ENCODE measurements around the gene IL18.

The IL18 gene

GRCh38 chr11:112156153-112156955 is 7.5 kb downstream of the IL18 start:
- Histone ChIP-seq H2BK120ac (ENCODE audit: insufficient read depth, low read length, poor library complexity) (no peak overlapping the region), H3K4me1 (ENCODE audit: control insufficient read depth in 1 of 2, insufficient read depth in 2 of 2, low read length in 2 of 2) (no peaks in the 10 kb centered on the region), H3K9ac (ENCODE audit: low read length) (no peak overlapping the region), H3K4me3 (ENCODE audit: low read depth, low read length) (no peak overlapping the region), H4K8ac (ENCODE audit: low read depth, low read length) (no peak overlapping the region), H3K79me1 (ENCODE audit: low read length) (no peaks in the 10 kb centered on the region), H3K14ac (ENCODE audit: low read length) (no peak overlapping the region), H3K27me3 (ENCODE audit: insufficient read depth, low read length) (no peaks in the 10 kb centered on the region), H4K91ac (ENCODE audit: low read depth, low read length) (no peak overlapping the region), H3K18ac (ENCODE audit: low read length) (no peak overlapping the region), H3K36me3 (ENCODE audit: control insufficient read depth in 1 of 2, insufficient read depth in 2 of 2, low read length in 2 of 2) (no peaks in the 10 kb centered on the region), H3K23ac (ENCODE audit: low read length) (no peak overlapping the region), H3K79me2 (ENCODE audit: control insufficient read depth, insufficient read depth, low read length, poor library complexity) (no peaks in the 10 kb centered on the region), H2BK5ac (ENCODE audit: low read depth, low read length, poor library complexity) (no peak overlapping the region), H3K9me3 (ENCODE audit: insufficient read depth, low read depth, low read length) (no peaks in the 10 kb centered on the region), H2AK5ac (ENCODE audit: low read length) (no peak overlapping the region), H2AFZ (ENCODE audit: insufficient read depth, low read length, poor library complexity) (no peak overlapping the region), H2BK12ac (ENCODE audit: low read length) (no peak overlapping the region), H3K4ac (ENCODE audit: low read depth, low read length) (no peak overlapping the region), H3K27ac (ENCODE audit: low read depth, low read length) (no peak overlapping the region), H3K4me2 (ENCODE audit: low read length) (no peak overlapping the region), H4K12ac (ENCODE audit: low read depth, low read length) (no peak overlapping the region)
- DNase-seq: no peak
- no CpG with 5 or more reads among the region's 5 CpGs for WGBS (ENCODE audit: extremely low coverage, insufficient coverage, insufficient read length)

DNA sequence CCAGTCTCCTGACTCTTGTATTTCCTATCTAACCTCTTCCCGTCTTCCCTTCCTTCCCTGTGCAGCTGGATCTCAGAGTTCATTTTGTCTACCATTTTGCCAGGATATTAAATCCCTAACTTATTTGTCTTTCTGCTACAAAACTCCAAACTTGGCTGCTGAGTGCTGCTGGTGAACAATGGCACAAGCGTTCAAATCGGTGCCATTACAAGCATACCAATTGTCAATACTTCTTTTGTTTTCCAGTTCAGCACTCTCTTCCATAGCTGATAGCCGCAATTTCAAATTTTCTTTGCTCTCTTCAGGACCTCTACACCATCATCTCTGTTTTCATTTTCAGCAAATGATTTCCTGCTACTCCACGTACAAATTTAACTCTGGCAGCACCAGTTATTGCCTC is 13.4 kb downstream of the IL18 start:
- no peak overlapping the region for H3K4me2 ChIP-seq (ENCODE audit: low read length)
- no peak overlapping the region for H3K14ac ChIP-seq (ENCODE audit: low read length)
- H3K4me1 ChIP-seq (ENCODE audit: control insufficient read depth in 1 of 2, insufficient read depth in 2 of 2, low read length in 2 of 2): no peaks in the 10 kb centered on the region
- H3K23ac ChIP-seq (ENCODE audit: low read length): no peak overlapping the region
- H3K4me3 ChIP-seq (ENCODE audit: low read depth, low read length): no peak overlapping the region
- no peaks in the 10 kb centered on the region for H3K36me3 ChIP-seq (ENCODE audit: control insufficient read depth in 1 of 2, insufficient read depth in 2 of 2, low read length in 2 of 2)
- no peak overlapping the region for H2AFZ ChIP-seq (ENCODE audit: insufficient read depth, low read length, poor library complexity)
- DNase-seq: no peak
- H2BK120ac ChIP-seq (ENCODE audit: insufficient read depth, low read length, poor library complexity): no peak overlapping the region
- H3K79me1 ChIP-seq (ENCODE audit: low read length): no peaks in the 10 kb centered on the region
- H2AK5ac ChIP-seq (ENCODE audit: low read length): no peak overlapping the region
- H2BK12ac ChIP-seq (ENCODE audit: low read length): no peak overlapping the region
- no peaks in the 10 kb centered on the region for H3K9me3 ChIP-seq (ENCODE audit: insufficient read depth, low read depth, low read length)
- no peaks in the 10 kb centered on the region for H3K79me2 ChIP-seq (ENCODE audit: control insufficient read depth, insufficient read depth, low read length, poor library complexity)
- H4K12ac ChIP-seq (ENCODE audit: low read depth, low read length): no peak overlapping the region
- no CpG with 5 or more reads among the region's 5 CpGs for WGBS (ENCODE audit: extremely low coverage, insufficient coverage, insufficient read length)
- no peak overlapping the region for H4K8ac ChIP-seq (ENCODE audit: low read depth, low read length)
- H3K18ac ChIP-seq (ENCODE audit: low read length): no peak overlapping the region
- H3K27ac ChIP-seq (ENCODE audit: low read depth, low read length): no peak overlapping the region
- no peak overlapping the region for H3K4ac ChIP-seq (ENCODE audit: low read depth, low read length)
- no peak overlapping the region for H3K9ac ChIP-seq (ENCODE audit: low read length)
- no peaks in the 10 kb centered on the region for H3K27me3 ChIP-seq (ENCODE audit: insufficient read depth, low read length)
- no peak overlapping the region for H2BK5ac ChIP-seq (ENCODE audit: low read depth, low read length, poor library complexity)
- no peak overlapping the region for H4K91ac ChIP-seq (ENCODE audit: low read depth, low read length)

DNA sequence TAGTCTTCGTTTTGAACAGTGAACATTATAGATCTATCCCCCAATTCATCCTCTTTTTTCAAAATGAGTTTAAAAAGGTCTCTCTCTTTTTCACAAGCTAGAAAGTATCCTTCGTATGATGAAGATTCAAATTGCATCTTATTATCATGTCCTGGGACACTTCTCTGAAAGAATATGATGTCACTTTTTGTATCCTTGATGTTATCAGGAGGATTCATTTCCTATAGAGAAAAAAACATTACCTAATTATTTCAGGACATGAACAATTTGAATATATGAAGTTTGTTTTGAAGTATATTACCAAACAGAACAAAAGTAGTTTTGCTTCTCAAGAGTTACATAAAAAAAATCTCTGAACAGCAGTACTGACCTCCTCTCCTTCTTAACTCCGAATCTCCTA is 20.3 kb downstream of the IL18 start:
- no peak overlapping the region for H3K14ac ChIP-seq (ENCODE audit: low read length)
- no peak overlapping the region for H3K27ac ChIP-seq (ENCODE audit: low read depth, low read length)
- WGBS (ENCODE audit: extremely low coverage, insufficient coverage, insufficient read length): no CpG with 5 or more reads among the region's 3 CpGs
- H4K12ac ChIP-seq (ENCODE audit: low read depth, low read length): no peak overlapping the region
- no peaks in the 10 kb centered on the region for H3K36me3 ChIP-seq (ENCODE audit: control insufficient read depth in 1 of 2, insufficient read depth in 2 of 2, low read length in 2 of 2)
- no peaks in the 10 kb centered on the region for H3K9me3 ChIP-seq (ENCODE audit: insufficient read depth, low read depth, low read length)
- H2BK12ac ChIP-seq (ENCODE audit: low read length): no peak overlapping the region
- H3K4me3 ChIP-seq (ENCODE audit: low read depth, low read length): no peak overlapping the region
- H3K4ac ChIP-seq (ENCODE audit: low read depth, low read length): no peak overlapping the region
- no peak overlapping the region for H3K23ac ChIP-seq (ENCODE audit: low read length)
- no peak overlapping the region for H2AFZ ChIP-seq (ENCODE audit: insufficient read depth, low read length, poor library complexity)
- H3K18ac ChIP-seq (ENCODE audit: low read length): no peak overlapping the region
- H2AK5ac ChIP-seq (ENCODE audit: low read length): no peak overlapping the region
- H3K79me2 ChIP-seq (ENCODE audit: control insufficient read depth, insufficient read depth, low read length, poor library complexity): no peaks in the 10 kb centered on the region
- H3K4me1 ChIP-seq (ENCODE audit: control insufficient read depth in 1 of 2, insufficient read depth in 2 of 2, low read length in 2 of 2): no peaks in the 10 kb centered on the region
- no peak overlapping the region for H3K4me2 ChIP-seq (ENCODE audit: low read length)
- H4K8ac ChIP-seq (ENCODE audit: low read depth, low read length): no peak overlapping the region
- no peak overlapping the region for H2BK5ac ChIP-seq (ENCODE audit: low read depth, low read length, poor library complexity)
- no peak for DNase-seq
- H4K91ac ChIP-seq (ENCODE audit: low read depth, low read length): no peak overlapping the region
- H3K9ac ChIP-seq (ENCODE audit: low read length): no peak overlapping the region
- H2BK120ac ChIP-seq (ENCODE audit: insufficient read depth, low read length, poor library complexity): no peak overlapping the region
- H3K27me3 ChIP-seq (ENCODE audit: insufficient read depth, low read length): no peaks in the 10 kb centered on the region
- no peaks in the 10 kb centered on the region for H3K79me1 ChIP-seq (ENCODE audit: low read length)

DNA sequence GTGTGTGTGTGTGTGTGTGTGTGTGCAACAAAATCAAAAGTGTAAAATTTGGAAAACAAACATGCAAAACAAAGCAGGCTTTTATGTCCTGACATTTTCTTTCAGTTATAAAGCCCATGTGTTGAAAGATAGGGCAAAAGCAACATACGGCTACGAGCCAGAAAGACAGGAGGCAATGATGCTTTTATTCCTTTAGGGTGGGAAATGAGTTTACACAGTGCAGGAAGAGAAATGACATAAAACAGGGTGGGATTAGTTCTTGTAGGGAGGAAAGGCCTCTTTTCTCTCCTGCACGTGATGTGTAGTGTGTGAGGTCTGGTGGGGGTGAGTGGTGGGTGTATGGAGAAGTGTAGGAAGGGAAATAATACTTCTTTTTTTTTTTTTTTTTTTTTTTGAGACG is 29.4 kb downstream of the IL18 start:
- no CpG with 5 or more reads among the region's 4 CpGs for WGBS (ENCODE audit: extremely low coverage, insufficient coverage, insufficient read length)
- H3K36me3 ChIP-seq (ENCODE audit: control insufficient read depth in 1 of 2, insufficient read depth in 2 of 2, low read length in 2 of 2): no peaks in the 10 kb centered on the region

More for the DNA sequence above, 29.4 kb downstream of the IL18 start:
- Histone ChIP-seq H3K18ac (ENCODE audit: low read length) (no peak overlapping the region), H4K91ac (ENCODE audit: low read depth, low read length) (no peak overlapping the region), H2BK5ac (ENCODE audit: low read depth, low read length, poor library complexity) (no peak overlapping the region), H3K4me1 (ENCODE audit: control insufficient read depth in 1 of 2, insufficient read depth in 2 of 2, low read length in 2 of 2) (no peaks in the 10 kb centered on the region), H3K4ac (ENCODE audit: low read depth, low read length) (no peak overlapping the region), H2AFZ (ENCODE audit: insufficient read depth, low read length, poor library complexity) (no peak overlapping the region), H3K27me3 (ENCODE audit: insufficient read depth, low read length) (no peaks in the 10 kb centered on the region), H4K8ac (ENCODE audit: low read depth, low read length) (no peak overlapping the region), H4K12ac (ENCODE audit: low read depth, low read length) (no peak overlapping the region), H2AK5ac (ENCODE audit: low read length) (no peak overlapping the region), H3K79me2 (ENCODE audit: control insufficient read depth, insufficient read depth, low read length, poor library complexity) (no peaks in the 10 kb centered on the region), H3K9ac (ENCODE audit: low read length) (no peak overlapping the region), H2BK12ac (ENCODE audit: low read length) (no peak overlapping the region), H3K4me2 (ENCODE audit: low read length) (no peak overlapping the region), H3K4me3 (ENCODE audit: low read depth, low read length) (no peak overlapping the region), H2BK120ac (ENCODE audit: insufficient read depth, low read length, poor library complexity) (no peak overlapping the region), H3K14ac (ENCODE audit: low read length) (no peak overlapping the region), H3K23ac (ENCODE audit: low read length) (no peak overlapping the region), H3K9me3 (ENCODE audit: insufficient read depth, low read depth, low read length) (no peaks in the 10 kb centered on the region), H3K79me1 (ENCODE audit: low read length) (no peaks in the 10 kb centered on the region), H3K27ac (ENCODE audit: low read depth, low read length) (no peak overlapping the region)
- DNase-seq: no peak
